ENCODE data around the gene NR3C1. TPM values are rescaled to one million over a fixed set of nuclear protein-coding genes. Genes with fewer than 3 reads are reported as not detected.

Gene NR3C1
- total RNA-seq, 1 donor from 2014 or later: 62.2 TPM

GRCh38 chr5:143233031-143233430 lies 170.5 kb downstream of the NR3C1 start:
- peaks cover 12% of the 10 kb centered on the region for H3K9me3 Mint-ChIP-seq
- H3K4me1 Mint-ChIP-seq: peaks cover 30% of the 10 kb centered on the region
- intact Hi-C loops (cut with micrococcal nuclease): no loop called here
- H3K36me3 Mint-ChIP-seq (ENCODE audit: low read depth): peaks cover 2% of the 10 kb centered on the region
- no peak overlapping the region for H3K27ac Mint-ChIP-seq
- peaks cover 2% of the 10 kb centered on the region for H3K27me3 Mint-ChIP-seq
- DNase-seq: no peak
- no peak overlapping the region for H3K4me3 Mint-ChIP-seq

GRCh38 chr5:143231973-143232812 lies 171.3 kb downstream of the NR3C1 start:
- Mint-ChIP-seq H3K9me3 (peaks cover 6% of the 10 kb centered on the region), H3K4me3 (no peak overlapping the region), H3K4me1 (peaks cover 32% of the 10 kb centered on the region), H3K36me3 (ENCODE audit: low read depth) (peaks cover 2% of the 10 kb centered on the region), H3K27me3 (peaks cover 2% of the 10 kb centered on the region), H3K27ac (no peak overlapping the region)
- intact Hi-C loops (cut with micrococcal nuclease): no loop called here
- DNase-seq: no peak

GRCh38 chr5:143231416-143231815 lies 172.1 kb downstream of the NR3C1 start:
- no peak for DNase-seq
- peaks cover 2% of the 10 kb centered on the region for H3K36me3 Mint-ChIP-seq (ENCODE audit: low read depth)
- no peak overlapping the region for H3K4me3 Mint-ChIP-seq
- H3K9me3 Mint-ChIP-seq: peaks cover 3% of the 10 kb centered on the region
- no peaks in the 10 kb centered on the region for H3K27me3 Mint-ChIP-seq
- peaks cover 32% of the 10 kb centered on the region for H3K4me1 Mint-ChIP-seq
- intact Hi-C loops (cut with micrococcal nuclease): no loop called here
- H3K27ac Mint-ChIP-seq: no peak overlapping the region

GRCh38 chr5:143230676-143230996 lies 172.8 kb downstream of the NR3C1 start:
- no peak overlapping the region for H3K4me3 Mint-ChIP-seq
- intact Hi-C loops (cut with micrococcal nuclease): loop anchor here (1.0 kb wide), 1 partner anchor 8 kb away; no protein-coding TSS in a partner anchor
- DNase-seq: no peak
- peak overlapping the region; percentile 89 for H3K27ac Mint-ChIP-seq
- H3K27me3 Mint-ChIP-seq: no peaks in the 10 kb centered on the region
- no peaks in the 10 kb centered on the region for H3K9me3 Mint-ChIP-seq
- H3K36me3 Mint-ChIP-seq (ENCODE audit: low read depth): peaks cover 2% of the 10 kb centered on the region
- peaks cover 32% of the 10 kb centered on the region for H3K4me1 Mint-ChIP-seq

GRCh38 chr5:143229896-143230675 lies 173.4 kb downstream of the NR3C1 start:
- Mint-ChIP-seq H3K27ac (peak overlapping the region; percentile 89), H3K4me1 (peaks cover 32% of the 10 kb centered on the region), H3K36me3 (ENCODE audit: low read depth) (peaks cover 2% of the 10 kb centered on the region), H3K9me3 (no peaks in the 10 kb centered on the region), H3K4me3 (peak overlapping the region; percentile 76), H3K27me3 (no peaks in the 10 kb centered on the region)
- DNase-seq: peak; percentile 87
- intact Hi-C loops (cut with micrococcal nuclease): loop anchor here (1.0 kb wide), 1 partner anchor 8 kb away; no protein-coding TSS in a partner anchor

GRCh38 chr5:143229426-143229895 lies 174.0 kb downstream of the NR3C1 start:
- peak overlapping the region; percentile 76 for H3K4me3 Mint-ChIP-seq
- H3K4me1 Mint-ChIP-seq: peaks cover 32% of the 10 kb centered on the region
- intact Hi-C loops (cut with micrococcal nuclease): no loop called here
- DNase-seq: no peak
- H3K27me3 Mint-ChIP-seq: no peaks in the 10 kb centered on the region
- peak overlapping the region; percentile 89 for H3K27ac Mint-ChIP-seq
- peaks cover 6% of the 10 kb centered on the region for H3K36me3 Mint-ChIP-seq (ENCODE audit: low read depth)
- no peaks in the 10 kb centered on the region for H3K9me3 Mint-ChIP-seq

- H3K9me3 Mint-ChIP-seq: no peaks in the 10 kb centered on the region
- peaks cover 38% of the 10 kb centered on the region for H3K4me1 Mint-ChIP-seq
- H3K36me3 Mint-ChIP-seq (ENCODE audit: low read depth): peaks cover 10% of the 10 kb centered on the region
- intact Hi-C loops (cut with micrococcal nuclease): no loop called here
- H3K27ac Mint-ChIP-seq: peak overlapping the region; percentile 89
- peak overlapping the region; percentile 76 for H3K4me3 Mint-ChIP-seq
- DNase-seq: no peak
- H3K27me3 Mint-ChIP-seq: no peaks in the 10 kb centered on the region
Measured at GRCh38 chr5:143228597-143229293, 174.7 kb downstream of the NR3C1 start.

Measured in activated CD4-positive, alpha-beta T cell treated with anti-CD3 and anti-CD28 coated beads, Interleukin-2, amount 10 ng/mL, durations not matched to agents 24 days and 14 days (primary cell).